HFFc6 (cell line): ENCODE results near the gene AHDC1. TPM values are rescaled to one million over a fixed set of nuclear protein-coding genes. Genes with fewer than 3 reads are reported as not detected.

Experiments
- DNase-seq: peaks from one replicate; pipeline ENCODE4 v3.0.0-alpha.2; 2018
- H3K27ac Mint-ChIP-seq: 2 replicates; pipeline ENCODE4 v1.8.0; 2020; ENCODE audit warnings: mild to moderate bottlenecking, mixed read lengths
- H3K27me3 Mint-ChIP-seq: 2 replicates; pipeline ENCODE4 v1.8.0; 2021; ENCODE audit warnings: mild to moderate bottlenecking, moderate library complexity, mixed read lengths; ENCODE audit not compliant: insufficient read depth
- H3K36me3 Mint-ChIP-seq: 2 replicates; pipeline ENCODE4 v1.8.0; 2021; ENCODE audit warnings: low read depth, mixed read lengths
- H3K4me1 Mint-ChIP-seq: 2 replicates; pipeline ENCODE4 v1.8.0; 2020; ENCODE audit warnings: low read depth, mixed read lengths
- H3K4me3 Mint-ChIP-seq: 2 replicates; pipeline ENCODE4 v1.8.0; 2020; ENCODE audit warnings: mild to moderate bottlenecking, moderate library complexity, mixed read lengths
- H3K9me3 Mint-ChIP-seq: 2 replicates; pipeline ENCODE4 v1.8.0; 2020; ENCODE audit warnings: mild to moderate bottlenecking, mixed read lengths
- CTCF ChIP-seq: fragments of 200-600 bp; sonication (generic); IDR thresholded peaks from 2 replicates; pipeline ENCODE4 v1.5.0; 2021; ENCODE audit warnings: antibody characterized with exemption, mild to moderate bottlenecking
- total RNA-seq, 6 experiments: library from RNA; stranded (reverse); fragmentation: NEBNext Ultra II Directional; extraction: Animal tissue kit (Norgen Biotek cat#: 25700); gene quantifications; 2 replicates in 1 of 6; 3 replicates in 5 of 6; pipeline ENCODE4 v1.2.3, GENCODE V29; 2021

AHDC1 gene
- total RNA-seq, 6 experiments from 2014 or later: 30.7 to 53.2 (median 34.7) TPM

- Mint-ChIP-seq H3K4me3 (peak overlapping the region; percentile 10; the same call in 1 of the 2 replicates), H3K36me3 (no peaks in the 10 kb centered on the region), H3K27ac (peak overlapping the region; percentile 80), H3K9me3 (no peaks in the 10 kb centered on the region), H3K4me1 (peaks cover 59% of the 10 kb centered on the region), H3K27me3 (peaks cover 2% of the 10 kb centered on the region)
- no peak for DNase-seq
- no peak for TF ChIP-seq CTCF
Measured at GRCh38 chr1:27557596-27558340, 46.2 kb downstream of the AHDC1 start.

DNA sequence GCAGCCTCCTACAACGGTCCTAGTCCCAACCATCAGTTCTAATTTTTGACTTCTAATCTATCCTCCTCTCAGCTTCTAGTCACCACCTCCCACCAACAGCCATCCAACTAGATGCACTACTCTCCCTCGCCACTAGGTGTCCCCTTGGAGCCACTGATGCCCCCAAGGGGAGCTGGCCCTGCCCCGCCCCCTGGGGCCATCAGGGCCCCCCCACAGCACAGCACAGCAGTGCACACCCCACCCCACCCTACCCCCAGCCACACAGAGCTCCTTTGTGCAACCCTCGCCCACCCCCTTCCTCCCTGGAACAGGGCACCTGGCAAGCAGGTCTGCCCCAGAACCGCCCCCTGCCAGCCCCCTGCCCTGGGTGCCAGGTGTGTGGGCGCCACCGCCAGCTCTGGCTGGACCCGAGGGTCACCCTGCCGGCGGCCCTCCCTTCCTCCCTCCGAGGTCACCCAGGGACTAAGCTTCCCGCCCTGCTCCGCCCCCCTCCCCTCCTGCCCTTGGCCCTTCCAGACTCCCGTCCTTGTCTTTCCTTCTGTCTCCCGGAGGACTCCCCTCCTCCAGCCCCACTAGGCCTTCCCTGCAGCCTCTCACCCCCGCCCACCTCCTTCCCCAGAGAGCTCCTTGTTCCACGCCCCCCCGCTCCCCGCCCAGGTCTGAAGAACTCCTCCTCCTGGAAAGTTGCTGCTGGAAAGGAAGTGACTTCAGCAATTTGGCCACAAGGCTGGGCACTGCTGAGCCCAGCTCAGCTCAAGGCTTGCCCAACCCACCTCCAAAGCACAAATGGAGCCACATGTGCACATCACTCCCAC, 47.0 kb downstream of the AHDC1 start:
- Mint-ChIP-seq H3K9me3 (no peaks in the 10 kb centered on the region), H3K36me3 (no peaks in the 10 kb centered on the region), H3K27me3 (no peaks in the 10 kb centered on the region; the same call in 1 of the 2 replicates), H3K4me1 (peaks cover 51% of the 10 kb centered on the region), H3K4me3 (peak overlapping the region; percentile 10), H3K27ac (peak overlapping the region; percentile 80)
- TF ChIP-seq CTCF: peak; percentile 98
- peak; percentile 89 for DNase-seq

DNA sequence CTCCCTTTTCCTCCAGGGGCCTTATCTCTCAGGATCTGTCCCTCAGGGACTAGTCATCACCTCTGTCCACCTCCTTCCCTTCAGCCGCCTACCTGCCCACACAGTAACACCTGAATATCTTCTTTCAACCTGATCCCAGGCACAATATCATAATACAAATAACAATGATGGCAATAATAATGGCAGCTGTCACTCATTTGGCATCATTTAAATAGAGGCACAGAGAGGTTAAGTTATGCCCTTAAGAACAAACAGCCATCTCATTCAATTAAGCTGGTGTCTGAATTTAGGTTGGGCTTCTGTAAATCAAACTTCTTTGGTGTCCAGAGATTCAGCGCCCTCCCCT, 47.5 kb downstream of the AHDC1 start:
- no peaks in the 10 kb centered on the region for H3K9me3 Mint-ChIP-seq
- H3K4me1 Mint-ChIP-seq: peaks cover 45% of the 10 kb centered on the region
- no peaks in the 10 kb centered on the region; the same call in 1 of the 2 replicates for H3K36me3 Mint-ChIP-seq
- H3K27me3 Mint-ChIP-seq: no peaks in the 10 kb centered on the region; the same call in 1 of the 2 replicates
- no peak for DNase-seq
- peak overlapping the region; percentile 6 for H3K4me3 Mint-ChIP-seq
- H3K27ac Mint-ChIP-seq: peak overlapping the region; percentile 15
- TF ChIP-seq CTCF: no peak

- Mint-ChIP-seq H3K27me3 (no peaks in the 10 kb centered on the region), H3K4me3 (no peak overlapping the region; the same call in 1 of the 2 replicates), H3K36me3 (no peaks in the 10 kb centered on the region; the same call in 1 of the 2 replicates), H3K4me1 (peaks cover 40% of the 10 kb centered on the region), H3K27ac (peak overlapping the region; percentile 15; the same call in 1 of the 2 replicates), H3K9me3 (no peaks in the 10 kb centered on the region)
- no peak for DNase-seq
- TF ChIP-seq CTCF: no peak
Measured at GRCh38 chr1:27555700-27556424, 48.1 kb downstream of the AHDC1 start.
